SH-SY5Y (cell line): ENCODE data around the gene BBS9.

Experiments used
- GATA2 ChIP-seq: IDR thresholded peaks from 2 replicates; pipeline ENCODE4 v1.6.1; 2011; ENCODE audit warnings: mild to moderate bottlenecking, low read depth, low read length
- GATA3 ChIP-seq: IDR thresholded peaks from 2 replicates; pipeline ENCODE4 v1.6.1; 2011; ENCODE audit warnings: low read depth, mild to moderate bottlenecking, low read length, moderate library complexity

DNA sequence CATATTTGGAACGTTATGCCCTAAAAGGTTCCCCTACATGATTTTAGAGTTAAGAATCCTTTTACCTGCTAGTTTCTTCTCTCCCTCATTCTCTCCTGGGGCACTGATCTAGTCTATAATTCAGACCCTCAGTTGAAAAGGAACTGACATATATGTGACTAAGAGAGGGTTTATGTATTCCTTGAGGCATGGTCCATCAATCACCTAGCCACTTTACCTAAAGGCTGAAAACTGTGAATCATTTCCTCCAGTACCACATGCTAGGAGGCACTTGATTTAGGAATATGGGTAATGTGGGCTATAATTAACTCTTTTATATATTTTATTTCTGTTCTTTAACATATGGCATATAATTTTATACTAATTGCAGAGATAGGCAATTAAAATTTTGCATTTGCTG is 303.5 kb downstream of the BBS9 start:
- TF ChIP-seq GATA2 = no peak
- TF ChIP-seq GATA3 = no peak
